ENCODE measurements around the gene CR1. TPM values are rescaled to one million over a fixed set of nuclear protein-coding genes. Genes with fewer than 3 reads are reported as not detected.
A peak's percentile ranks its signal among the peaks of the same experiment; 100 is the strongest.

Gene CR1
- total RNA-seq (ENCODE audit: low replicate concordance): not detected in 2 replicates

- H3K27me3 ChIP-seq: peaks cover 77% of the 10 kb centered on the region
- no peaks in the 10 kb centered on the region for H3K79me2 ChIP-seq (ENCODE audit: low read depth)
- no peaks in the 10 kb centered on the region for H3F3A ChIP-seq (ENCODE audit: low read depth)
- peaks cover 8% of the 10 kb centered on the region for H3K4me1 Mint-ChIP-seq
- no peaks in the 10 kb centered on the region for H4K20me1 ChIP-seq (ENCODE audit: low read depth)
- H3K27ac ChIP-seq: no peak within 1 kb of the TSS
- peak; percentile 65 for DNase-seq (ENCODE audit: low spot score)
- H3K27ac Mint-ChIP-seq: no peak within 1 kb of the TSS
- no peaks in the 10 kb centered on the region for H3K36me3 ChIP-seq
- no peaks in the 10 kb centered on the region for H3K36me3 Mint-ChIP-seq
- peak within 1 kb of the TSS; percentile 97 for H3K4me2 ChIP-seq
- no peaks in the 10 kb centered on the region for H3K4me1 ChIP-seq
- H3K4me3 ChIP-seq: peak within 1 kb of the TSS; percentile 70
- TF ChIP-seq EZH2 (IDR thresholded peaks at IDR 0.05) (peak; percentile 67), CTCF (IDR thresholded peaks at IDR 0.05) (no peak), EZH2phosphoT487 (IDR thresholded peaks at IDR 0.05) (peak; percentile 53)
- H3K27me3 Mint-ChIP-seq (ENCODE audit: insufficient read depth, low read depth): peaks cover 21% of the 10 kb centered on the region
- no peaks in the 10 kb centered on the region for H3K9me3 Mint-ChIP-seq
- peak within 1 kb of the TSS; percentile 85 for H3K4me3 Mint-ChIP-seq
- H2AFZ ChIP-seq (replicated peaks): peak within 1 kb of the TSS; percentile 87
- H3K9me3 ChIP-seq (ENCODE audit: low read depth): no peaks in the 10 kb centered on the region
- H3K9ac ChIP-seq: no peak within 1 kb of the TSS
These were observed at the start of gene CR1 for GRCh38 chr1:207495801-207496792. Gene CR1 (plus strand): TSS chr1:207496157. CDS start chr1:207496268, 111 bp downstream.

GRCh38 chr1:207453710-207454045 is 42.3 kb upstream of the CR1 start:
- peak overlapping the region; percentile 89 for H3K4me2 ChIP-seq
- no peak overlapping the region for H3K9ac ChIP-seq
- H3K27me3 Mint-ChIP-seq (ENCODE audit: insufficient read depth, low read depth): peaks cover 17% of the 10 kb centered on the region
- H3K79me2 ChIP-seq (ENCODE audit: low read depth): no peaks in the 10 kb centered on the region
- H3K9me3 Mint-ChIP-seq: no peaks in the 10 kb centered on the region
- peaks cover 5% of the 10 kb centered on the region for H3K4me1 Mint-ChIP-seq
- H3F3A ChIP-seq (ENCODE audit: low read depth): no peaks in the 10 kb centered on the region
- TF ChIP-seq CTCF (IDR thresholded peaks at IDR 0.05): no peak
- TF ChIP-seq EZH2 (IDR thresholded peaks at IDR 0.05): no peak
- no peak for TF ChIP-seq EZH2phosphoT487 (IDR thresholded peaks at IDR 0.05)
- no peak overlapping the region for H3K27ac Mint-ChIP-seq
- peaks cover 5% of the 10 kb centered on the region for H3K4me1 ChIP-seq
- no peaks in the 10 kb centered on the region for H3K36me3 ChIP-seq
- no peaks in the 10 kb centered on the region for H4K20me1 ChIP-seq (ENCODE audit: low read depth)
- H3K9me3 ChIP-seq (ENCODE audit: low read depth): no peaks in the 10 kb centered on the region
- H3K4me3 Mint-ChIP-seq: peak overlapping the region; percentile 75
- no peak overlapping the region for H3K27ac ChIP-seq
- no peak for DNase-seq (ENCODE audit: low spot score)
- H2AFZ ChIP-seq (replicated peaks): peak overlapping the region; percentile 84
- no peaks in the 10 kb centered on the region for H3K36me3 Mint-ChIP-seq
- H3K27me3 ChIP-seq: peaks cover 93% of the 10 kb centered on the region
- H3K4me3 ChIP-seq: peak overlapping the region; percentile 58

GRCh38 chr1:207454046-207454964 is 41.7 kb upstream of the CR1 start, which contains the start of gene CR2:
Gene CR2 (plus strand): TSS chr1:207454328. CDS start chr1:207454419, 91 bp downstream.
- peaks cover 17% of the 10 kb centered on the region for H3K27me3 Mint-ChIP-seq (ENCODE audit: insufficient read depth, low read depth)
- H3K36me3 Mint-ChIP-seq: no peaks in the 10 kb centered on the region
- Histone ChIP-seq H3K9ac (no peak within 1 kb of the TSS), H4K20me1 (ENCODE audit: low read depth) (no peaks in the 10 kb centered on the region), H3K36me3 (no peaks in the 10 kb centered on the region), H3K4me3 (peak within 1 kb of the TSS; percentile 58), H3K79me2 (ENCODE audit: low read depth) (no peaks in the 10 kb centered on the region), H3K9me3 (ENCODE audit: low read depth) (no peaks in the 10 kb centered on the region), H3K4me1 (peaks cover 5% of the 10 kb centered on the region), H3K4me2 (peak within 1 kb of the TSS; percentile 89), H3K27ac (no peak within 1 kb of the TSS), H2AFZ (replicated peaks) (peak within 1 kb of the TSS; percentile 84), H3F3A (ENCODE audit: low read depth) (no peaks in the 10 kb centered on the region), H3K27me3 (peaks cover 92% of the 10 kb centered on the region)
- H3K4me3 Mint-ChIP-seq: peak within 1 kb of the TSS; percentile 75
- peak; percentile 81 for DNase-seq (ENCODE audit: low spot score)
- peaks cover 5% of the 10 kb centered on the region for H3K4me1 Mint-ChIP-seq
- peak; percentile 67 for TF ChIP-seq EZH2 (IDR thresholded peaks at IDR 0.05)
- TF ChIP-seq CTCF (IDR thresholded peaks at IDR 0.05): peak; percentile 56
- peak; percentile 54 for TF ChIP-seq EZH2phosphoT487 (IDR thresholded peaks at IDR 0.05)
- H3K9me3 Mint-ChIP-seq: no peaks in the 10 kb centered on the region
- no peak within 1 kb of the TSS for H3K27ac Mint-ChIP-seq

Measured in neural progenitor cell (in vitro differentiated cells).